Gastrocnemius medialis (tissue), 4 donors: Measurements from ENCODE around the gene DNMT1.

Experiments
- CTCF ChIP-seq, 5 experiments: fragments of 450-650 bp in 3 of 5; fragments of 200-600 bp in 2 of 5; sonication (generic) in 2 of 5; IDR thresholded peaks in 4 of 5; conservative IDR thresholded peaks in 1 of 5; 1 replicate in 4 of 5; 2 replicates in 1 of 5; pipeline ENCODE4 v1.5.1; 2016 to 2019; ENCODE audit warnings: antibody characterized with exemption in 5 of 5, mild to moderate bottlenecking in 3 of 5, moderate library complexity in 3 of 5
- POLR2A ChIP-seq, 2 donors: fragments of 450-650 bp; IDR thresholded peaks; one replicate each; pipeline ENCODE4 v1.6.1; 2017; ENCODE audit warnings: antibody characterized with exemption in 2 of 2, mild to moderate bottlenecking in 2 of 2, moderate library complexity in 2 of 2

- TF ChIP-seq CTCF (IDR thresholded peaks at IDR 0.05 in 4 of 5, conservative IDR thresholded peaks at IDR 0.05 in 1 of 5) (no peak), POLR2A (IDR thresholded peaks at IDR 0.05) (no peak)
Observed at GRCh38 chr19:10139952-10140351, 54.8 kb downstream of the DNMT1 start.
